Measurements from ENCODE around the gene ABCG4. TPM values are rescaled to one million over a fixed set of nuclear protein-coding genes. Genes with fewer than 3 reads are reported as not detected.
"Not testable (repeated sequence)": the region's sequence is repeated elsewhere in the genome, so short reads cannot be mapped to it uniquely, and the experiment has no call there.

The ABCG4 gene
- total and polyA plus RNA-seq, 2 donors (not counting 1 experiment from before 2014, with no cell fraction given) = not detected

GRCh38 chr11:119198925-119199324, 50.1 kb downstream of the ABCG4 start:
- intact Hi-C loops (cut with micrococcal nuclease) = loop anchor here (5.0 kb wide), 1 partner anchor 507 kb away; no protein-coding TSS in a partner anchor
- CTCF ChIA-PET = interaction anchor here (0.7 to 3.2 kb wide), 2 partner anchors 7 to 99 kb away, joined by 3 to 24 read pairs; partner anchors contain the start of gene CBL
- no peaks in the 10 kb centered on the region for H3K9me3 Mint-ChIP-seq (ENCODE audit: insufficient read depth)

GRCh38 chr11:119201236-119201635, 52.4 kb downstream of the ABCG4 start:
- POLR2A ChIA-PET; H3K79me2 ChIP-seq (ENCODE audit: control insufficient read depth, insufficient read depth, low read length): not testable (repeated sequence)

More at GRCh38 chr11:119198925-119199324, 50.1 kb downstream of the ABCG4 start:
- Mint-ChIP-seq H3K4me1 (no peaks in the 10 kb centered on the region), H3K27ac (no peak overlapping the region), H3K4me3 (no peak overlapping the region), H3K27me3 (peaks cover 5% of the 10 kb centered on the region)
- TF ChIP-seq, protein P1, sequence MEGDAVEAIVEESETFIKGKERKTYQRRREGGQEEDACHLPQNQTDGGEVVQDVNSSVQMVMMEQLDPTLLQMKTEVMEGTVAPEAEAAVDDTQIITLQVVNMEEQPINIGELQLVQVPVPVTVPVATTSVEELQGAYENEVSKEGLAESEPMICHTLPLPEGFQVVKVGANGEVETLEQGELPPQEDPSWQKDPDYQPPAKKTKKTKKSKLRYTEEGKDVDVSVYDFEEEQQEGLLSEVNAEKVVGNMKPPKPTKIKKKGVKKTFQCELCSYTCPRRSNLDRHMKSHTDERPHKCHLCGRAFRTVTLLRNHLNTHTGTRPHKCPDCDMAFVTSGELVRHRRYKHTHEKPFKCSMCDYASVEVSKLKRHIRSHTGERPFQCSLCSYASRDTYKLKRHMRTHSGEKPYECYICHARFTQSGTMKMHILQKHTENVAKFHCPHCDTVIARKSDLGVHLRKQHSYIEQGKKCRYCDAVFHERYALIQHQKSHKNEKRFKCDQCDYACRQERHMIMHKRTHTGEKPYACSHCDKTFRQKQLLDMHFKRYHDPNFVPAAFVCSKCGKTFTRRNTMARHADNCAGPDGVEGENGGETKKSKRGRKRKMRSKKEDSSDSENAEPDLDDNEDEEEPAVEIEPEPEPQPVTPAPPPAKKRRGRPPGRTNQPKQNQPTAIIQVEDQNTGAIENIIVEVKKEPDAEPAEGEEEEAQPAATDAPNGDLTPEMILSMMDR (IDR thresholded peaks at IDR 0.05) = no peak
- TF ChIP-seq EZH2 (IDR thresholded peaks at IDR 0.05; ENCODE audit: borderline replicate concordance, insufficient read depth, low read depth, low read length, poor library complexity, severe bottlenecking) = no peak
- Histone ChIP-seq H3K79me2 (ENCODE audit: control insufficient read depth, insufficient read depth, low read length) (no peaks in the 10 kb centered on the region), H3K36me3 (replicated peaks in 1 of 2; ENCODE audit: control extremely low read depth in 1 of 2, control insufficient read depth in 1 of 2, extremely low read depth in 1 of 2, insufficient read depth in 2 of 2, low read length in 1 of 2) (no peaks in the 10 kb centered on the region), H3K9ac (ENCODE audit: low read length) (no peak overlapping the region), H4K20me1 (ENCODE audit: control insufficient read depth, insufficient read depth, low read length, poor library complexity, severe bottlenecking) (no peaks in the 10 kb centered on the region), H2AFZ (ENCODE audit: insufficient read depth, low read depth, low read length, poor library complexity, severe bottlenecking) (no peak overlapping the region), H3K4me3 (ENCODE audit: control extremely low read depth in 1 of 5, extremely low read depth in 1 of 5, insufficient read depth in 1 of 5, low read depth in 2 of 5, low read length in 4 of 5) (no peak overlapping the region), H3K27ac (ENCODE audit: low read length in 2 of 2) (no peak overlapping the region), H3K4me2 (replicated peaks; ENCODE audit: low read depth, low read length, poor library complexity, severe bottlenecking) (no peak overlapping the region), H3K27me3 (replicated peaks in 1 of 4; ENCODE audit: control extremely low read depth in 1 of 4, control insufficient read depth in 3 of 4, insufficient read depth in 4 of 4, low read length in 3 of 4) (no peaks in the 10 kb centered on the region), H3K4me1 (ENCODE audit: control insufficient read depth in 2 of 2, insufficient read depth in 2 of 2, low read length in 2 of 2) (no peaks in the 10 kb centered on the region), H3K9me3 (ENCODE audit: control extremely low read depth in 1 of 3, control insufficient read depth in 2 of 3, insufficient read depth in 1 of 3, low read length in 2 of 3) (no peaks in the 10 kb centered on the region)
- DNase-seq = no peak
- ATAC-seq (ENCODE audit: low read depth) = no peak
- WGBS (ENCODE audit: insufficient coverage) = 100% methylated on average over 1 of the region's 6 CpGs
- POLR2A ChIA-PET = no interaction called here

More at GRCh38 chr11:119201236-119201635, 52.4 kb downstream of the ABCG4 start:
- H3K27ac ChIP-seq (ENCODE audit: low read length in 2 of 2); ATAC-seq (ENCODE audit: low read depth); H3K27me3 Mint-ChIP-seq; DNase-seq; H3K4me3 Mint-ChIP-seq; H3K36me3 ChIP-seq (replicated peaks in 1 of 2; ENCODE audit: control extremely low read depth in 1 of 2, control insufficient read depth in 1 of 2, extremely low read depth in 1 of 2, insufficient read depth in 2 of 2, low read length in 1 of 2); intact Hi-C loops (cut with micrococcal nuclease); H3K4me3 ChIP-seq (ENCODE audit: control extremely low read depth in 1 of 5, extremely low read depth in 1 of 5, insufficient read depth in 1 of 5, low read depth in 2 of 5, low read length in 4 of 5); H3K9me3 ChIP-seq (ENCODE audit: control extremely low read depth in 1 of 3, control insufficient read depth in 2 of 3, insufficient read depth in 1 of 3, low read length in 2 of 3); H3K27ac Mint-ChIP-seq; H4K20me1 ChIP-seq (ENCODE audit: control insufficient read depth, insufficient read depth, low read length, poor library complexity, severe bottlenecking); H3K4me2 ChIP-seq (replicated peaks; ENCODE audit: low read depth, low read length, poor library complexity, severe bottlenecking); H3K4me1 Mint-ChIP-seq; H2AFZ ChIP-seq (ENCODE audit: insufficient read depth, low read depth, low read length, poor library complexity, severe bottlenecking); H3K9ac ChIP-seq (ENCODE audit: low read length); H3K9me3 Mint-ChIP-seq (ENCODE audit: insufficient read depth); H3K27me3 ChIP-seq (replicated peaks in 1 of 4; ENCODE audit: control extremely low read depth in 1 of 4, control insufficient read depth in 3 of 4, insufficient read depth in 4 of 4, low read length in 3 of 4): not testable (repeated sequence)
- H3K4me1 ChIP-seq (ENCODE audit: control insufficient read depth in 2 of 2, insufficient read depth in 2 of 2, low read length in 2 of 2) = peaks cover 9 to 10% of the 10 kb centered on the region in 2 donors
- CTCF ChIA-PET = interaction anchor here (1.1 to 1.5 kb wide), 3 partner anchors 32 to 293 kb away, joined by 3 read pairs; no protein-coding TSS in a partner anchor
- no CpG with 5 or more reads among the region's 5 CpGs for WGBS (ENCODE audit: insufficient coverage)
